SK-N-SH (cell line): ENCODE measurements around the gene TNIP3. TPM values are rescaled to one million over a fixed set of nuclear protein-coding genes. Genes with fewer than 3 reads are reported as not detected.

Source experiments
- CTCF ChIA-PET: fragments of 300-600, 350-600 bp; formaldehyde crosslinking; extraction: SDS; loops from one replicate; lab custom pipeline; 2021; lab: Yijun Ruan, JAX
- POLR2A ChIA-PET: fragments of 350-600 bp; sonication (Branson Sonifier 250); formaldehyde crosslinking; extraction: SDS; loops from one replicate; lab custom pipeline; 2020; ENCODE audit warnings: antibody characterized with exemption, inconsistent platforms; lab: Yijun Ruan, JAX
- DNase-seq: peaks from one replicate; pipeline ENCODE4 v3.0.0; 2012
- H2AFZ ChIP-seq: fragments of 200-600 bp; sonication (generic); 2 replicates; pipeline ENCODE4 v1.8.1; 2016; ENCODE audit warnings: antibody characterized with exemption, mild to moderate bottlenecking, low read depth
- H3F3A ChIP-seq: fragments of 200-600 bp; sonication (generic); replicated peaks from 2 replicates; pipeline ENCODE3; 2016; ENCODE audit warnings: antibody characterized with exemption, mild to moderate bottlenecking; ENCODE audit not compliant: insufficient read depth
- H3K27ac ChIP-seq, 2 experiments: fragments of 200-500 bp in 1 of 2; fragments of 200-600 bp in 1 of 2; sonication (Bioruptor generic) in 1 of 2; sonication (generic), shearing (Covaris generic) in 1 of 2; 2 replicates each; pipeline versions ENCODE4 v1.5.1 to v1.6.1; 2014 to 2016; ENCODE audit warnings: low read depth in 2 of 2, inconsistent platforms in 1 of 2, low read length in 1 of 2, mild to moderate bottlenecking in 1 of 2, mixed read lengths in 1 of 2
- H3K27me3 ChIP-seq: fragments of 200-600 bp; sonication (generic), shearing (Covaris generic); 2 replicates; pipeline ENCODE4 v1.6.1; 2016; ENCODE audit warnings: mixed run types; ENCODE audit not compliant: insufficient read depth
- H3K36me3 ChIP-seq, 2 experiments: fragments of 200-500 bp in 1 of 2; fragments of 200-600 bp in 1 of 2; sonication (Bioruptor generic) in 1 of 2; sonication (generic) in 1 of 2; replicated peaks in 1 of 2; 2 replicates each; pipeline versions ENCODE3 to v1.5.1; 2014 to 2016; ENCODE audit warnings: low read length in 1 of 2, mild to moderate bottlenecking in 1 of 2; ENCODE audit not compliant: insufficient read depth in 2 of 2, control insufficient read depth in 1 of 2
- H3K4me1 ChIP-seq, 2 experiments: fragments of 200-500 bp in 1 of 2; fragments of 200-600 bp in 1 of 2; sonication (Bioruptor generic) in 1 of 2; sonication (generic), shearing (Covaris generic) in 1 of 2; 2 replicates each; pipeline versions ENCODE4 v1.5.1 to v1.6.1; 2014 to 2016; ENCODE audit warnings: low read depth in 1 of 2, low read length in 1 of 2, mixed run types in 1 of 2; ENCODE audit not compliant: insufficient read depth in 2 of 2, control insufficient read depth in 1 of 2
- H3K4me2 ChIP-seq: fragments of 200-600 bp; sonication (generic), shearing (Covaris generic); 2 replicates; pipeline ENCODE4 v1.6.1; 2017; ENCODE audit warnings: mixed run types
- H3K4me3 ChIP-seq, 2 experiments: fragments of 200-500 bp in 1 of 2; fragments of 200-600 bp in 1 of 2; sonication (Bioruptor generic) in 1 of 2; sonication (generic), shearing (Covaris generic) in 1 of 2; 2 replicates each; pipeline versions ENCODE4 v1.5.1 to v1.8.1; 2014 to 2016; ENCODE audit warnings: low read depth in 2 of 2, inconsistent platforms in 1 of 2, low read length in 1 of 2, mild to moderate bottlenecking in 1 of 2, mixed read lengths in 1 of 2, moderate library complexity in 1 of 2
- H3K79me2 ChIP-seq: fragments of 200-600 bp; sonication (generic); 2 replicates; pipeline ENCODE4 v1.8.1; 2017; ENCODE audit warnings: mild to moderate bottlenecking; ENCODE audit not compliant: insufficient read depth
- H3K9ac ChIP-seq: fragments of 200-600 bp; sonication (generic); 2 replicates; pipeline ENCODE4 v1.6.1; 2017; ENCODE audit warnings: mixed run types
- H3K9me2 ChIP-seq: fragments of 200-600 bp; sonication (generic); 2 replicates; pipeline ENCODE4 v1.6.1; 2017; ENCODE audit warnings: mixed run types
- H3K9me3 ChIP-seq: fragments of 200-600 bp; sonication (generic); 2 replicates; pipeline ENCODE4 v1.6.1; 2017; ENCODE audit warnings: mixed run types, mild to moderate bottlenecking, moderate library complexity
- H4K20me1 ChIP-seq: fragments of 200-600 bp; sonication (generic); 2 replicates; pipeline ENCODE4 v1.6.1; 2017; ENCODE audit warnings: mild to moderate bottlenecking, mixed run types; ENCODE audit not compliant: insufficient read depth
- CHD2 ChIP-seq: fragments of 150-350 bp; IDR thresholded peaks from 2 replicates; pipeline ENCODE4 v1.6.1; 2018; ENCODE audit warnings: low read length; ENCODE audit not compliant: partially characterized antibody
- ELF1 ChIP-seq: IDR thresholded peaks from 2 replicates; pipeline ENCODE4 v1.4.0; 2012
- EP300 ChIP-seq, 2 experiments: IDR thresholded peaks; 2 replicates each; pipeline versions ENCODE4 v1.4.0 to v1.6.1; 2012; ENCODE audit warnings: borderline replicate concordance in 1 of 2, low read depth in 1 of 2, low read length in 1 of 2
- EZH2phosphoT487 ChIP-seq: fragments of 200-600 bp; sonication (generic); IDR thresholded peaks from 2 replicates; pipeline ENCODE4 v1.6.1; 2017; ENCODE audit warnings: low read depth, mixed run types, mild to moderate bottlenecking, antibody characterized with exemption, moderate library complexity, borderline replicate concordance
- FOSL2 ChIP-seq: IDR thresholded peaks from 2 replicates; pipeline ENCODE4 v1.4.0; 2012; ENCODE audit warnings: low read depth, mild to moderate bottlenecking, moderate library complexity, borderline replicate concordance
- FOXM1 ChIP-seq: IDR thresholded peaks from 2 replicates; pipeline ENCODE4 v1.4.0; 2012; ENCODE audit warnings: low read depth, mild to moderate bottlenecking
- GABPA ChIP-seq: IDR thresholded peaks from 2 replicates; pipeline ENCODE4 v1.4.0; 2012; ENCODE audit warnings: low read depth, mild to moderate bottlenecking
- GATA2 ChIP-seq: sonication (generic); formaldehyde crosslinking; IDR thresholded peaks from 2 replicates; pipeline ENCODE4 v1.5.0; 2020; ENCODE audit warnings: mild to moderate bottlenecking, missing genetic modification reagents
- IRF3 ChIP-seq: fragments of 150-350 bp; IDR thresholded peaks from 2 replicates; pipeline ENCODE4 v1.6.1; 2016; ENCODE audit warnings: mild to moderate bottlenecking, low read depth, low read length
- JUND ChIP-seq: IDR thresholded peaks from 2 replicates; pipeline ENCODE4 v1.4.0; 2012
- MEF2A ChIP-seq: IDR thresholded peaks from 2 replicates; pipeline ENCODE4 v1.4.0; 2012; ENCODE audit warnings: low read depth, borderline replicate concordance
- MXI1 ChIP-seq: IDR thresholded peaks from 2 replicates; pipeline ENCODE4 v1.6.1; 2012; ENCODE audit warnings: mild to moderate bottlenecking, low read depth, low read length, improper control_type of control experiment
- NFIC ChIP-seq: IDR thresholded peaks from 2 replicates; pipeline ENCODE4 v1.4.0; 2012; ENCODE audit warnings: borderline replicate concordance
- NRF1 ChIP-seq: IDR thresholded peaks from 2 replicates; pipeline ENCODE4 v1.6.1; 2012; ENCODE audit warnings: low read depth, mild to moderate bottlenecking, low read length
- PBX3 ChIP-seq: IDR thresholded peaks from 2 replicates; pipeline ENCODE4; 2012
- POLR2AphosphoS5 ChIP-seq: IDR thresholded peaks from 2 replicates; pipeline ENCODE4 v1.6.1; 2012; ENCODE audit warnings: low read depth, low read length
- RAD21 ChIP-seq: IDR thresholded peaks from 2 replicates; pipeline ENCODE4 v1.6.1; 2012; ENCODE audit warnings: mild to moderate bottlenecking, low read length
- SIN3A ChIP-seq: IDR thresholded peaks from 2 replicates; pipeline ENCODE4 v1.6.1; 2012; ENCODE audit warnings: low read depth, mild to moderate bottlenecking, low read length, moderate library complexity, borderline replicate concordance
- SMC3 ChIP-seq: IDR thresholded peaks from 2 replicates; pipeline ENCODE4 v1.6.1; 2012; ENCODE audit warnings: low read depth, low read length, improper control_type of control experiment
- TEAD4 ChIP-seq: IDR thresholded peaks from 2 replicates; pipeline ENCODE4 v1.4.0; 2012; ENCODE audit warnings: mild to moderate bottlenecking, borderline replicate concordance; ENCODE audit not compliant: insufficient read depth
- USF1 ChIP-seq: IDR thresholded peaks from 2 replicates; pipeline ENCODE4 v1.4.0; 2012; ENCODE audit warnings: low read depth, borderline replicate concordance
- USF2 ChIP-seq: fragments of 150-350 bp; IDR thresholded peaks from 2 replicates; pipeline ENCODE4 v1.6.1; 2017; ENCODE audit warnings: antibody characterized with exemption, low read length, low read depth, borderline replicate concordance
- YY1 ChIP-seq: IDR thresholded peaks from 2 replicates; pipeline ENCODE4 v1.4.0; 2012; ENCODE audit warnings: low read depth, mild to moderate bottlenecking
- WGBS: methylation state at CpG from one replicate; pipeline ENCODE4 v1.1.6; 2017; ENCODE audit warnings: low lambda C conversion rate; 5-methylcytosine and 5-hydroxymethylcytosine counted together
- polyA plus RNA-seq, 3 experiments: library from polyadenylated mRNA; depleted of rRNA; stranded (reverse); fragments of >200 nt; gene quantifications; 2 replicates each; pipeline ENCODE4 v1.2.3, GENCODE V29; 2012

The TNIP3 gene
- polyA plus RNA-seq, 1 of the 3 experiments (the other 2 are of a cell fraction), result 0.15 TPM

DNA sequence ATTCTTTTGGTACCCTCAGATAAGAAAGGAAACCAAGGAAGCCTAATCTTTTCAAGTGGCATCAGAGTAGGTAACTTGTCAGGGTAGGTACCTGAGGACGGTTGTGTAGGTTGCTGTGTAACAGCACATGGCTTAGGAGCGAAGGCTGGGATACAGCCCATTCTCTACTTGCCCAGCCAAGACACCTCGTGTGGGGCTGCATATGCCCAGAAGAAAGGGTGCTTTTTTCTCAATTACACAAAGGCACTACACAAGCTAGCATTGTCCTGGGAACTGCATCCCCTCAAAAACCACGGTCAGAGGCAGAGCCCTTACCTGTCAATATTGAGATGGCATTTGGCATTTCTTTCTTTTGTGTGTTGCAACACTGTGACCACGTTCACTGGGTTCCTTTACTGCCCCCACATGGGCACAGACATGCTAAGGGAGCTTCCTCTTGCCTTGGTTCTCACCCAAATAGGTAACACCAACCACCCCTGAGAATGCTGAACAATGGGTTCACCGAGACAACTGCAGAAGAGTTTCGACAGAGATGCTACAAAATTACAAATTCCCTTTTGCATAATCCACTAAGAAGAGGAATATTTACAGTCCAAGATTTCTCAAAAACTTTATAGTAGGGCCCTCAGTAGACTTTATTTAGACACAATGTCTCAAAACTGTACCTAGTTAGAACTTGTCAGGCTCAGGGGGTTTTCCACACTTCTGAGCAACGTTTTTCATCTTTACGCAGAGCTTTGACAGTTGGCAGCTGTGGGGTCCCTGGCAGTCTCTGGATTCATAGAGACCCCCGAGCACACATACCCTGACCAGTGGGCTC lies 35.8 kb upstream of the TNIP3 start:
- no peaks in the 10 kb centered on the region for H3K36me3 ChIP-seq
- H3K4me1 ChIP-seq, result no peaks in the 10 kb centered on the region
- 17% methylated on average over 8 of the region's 10 CpGs for WGBS
- CTCF ChIA-PET, result interaction anchor here (1.5 to 3.5 kb wide), 2 partner anchors 7 to 52 kb away, joined by 5 to 22 read pairs; no protein-coding TSS in a partner anchor
- POLR2A ChIA-PET, result no interaction called here
- H4K20me1 ChIP-seq, result no peaks in the 10 kb centered on the region
- no peak for DNase-seq
- no peaks in the 10 kb centered on the region for H3K79me2 ChIP-seq
- H3K27me3 ChIP-seq, result peaks cover 13% of the 10 kb centered on the region; the same call in 1 of the 2 replicates
- H3K9me2 ChIP-seq, result no peaks in the 10 kb centered on the region
- no peak overlapping the region for H3K27ac ChIP-seq
- no peaks in the 10 kb centered on the region for H3K9me3 ChIP-seq
- no peaks in the 10 kb centered on the region for H3F3A ChIP-seq
- no peak overlapping the region for H3K9ac ChIP-seq
- H2AFZ ChIP-seq, result no peak overlapping the region; the same call in 1 of the 2 replicates
- H3K4me3 ChIP-seq, result no peak overlapping the region
- no peak overlapping the region for H3K4me2 ChIP-seq
- TF ChIP-seq TEAD4 (no peak), EZH2phosphoT487 (no peak), CHD2 (no peak), FOSL2 (no peak), IRF3 (no peak), JUND (no peak), MEF2A (no peak), SMC3 (no peak), USF2 (no peak), GATA2 (CRISPR knock-in tag) (no peak), PBX3 (no peak), NRF1 (no peak), MXI1 (no peak)

GRCh38 chr4:121198251-121198650 lies 34.1 kb upstream of the TNIP3 start:
- no peak for TF ChIP-seq POLR2AphosphoS5
- no peak for TF ChIP-seq GABPA
- TF ChIP-seq NFIC, result no peak
- no peak for TF ChIP-seq ELF1
- TF ChIP-seq PBX3, result no peak
- no peak for TF ChIP-seq FOXM1
- TF ChIP-seq SIN3A, result no peak
- no peak for TF ChIP-seq USF1
- no peak for TF ChIP-seq EP300 (IDR thresholded peaks at IDR 0.05; ENCODE audit: borderline replicate concordance in 1 of 2, low read depth in 1 of 2, low read length in 1 of 2)
- TF ChIP-seq YY1, result no peak
- TF ChIP-seq EZH2phosphoT487, result no peak
- no peak for TF ChIP-seq MEF2A
- TF ChIP-seq TEAD4, result no peak
- no peak for TF ChIP-seq RAD21
- no peak for TF ChIP-seq NRF1
- TF ChIP-seq, all 33 proteins: peak for 0
- no peak overlapping the region for H3K4me3 ChIP-seq
- no peaks in the 10 kb centered on the region for H3K36me3 ChIP-seq
- H3K9me3 ChIP-seq, result no peaks in the 10 kb centered on the region
- H3K9ac ChIP-seq, result no peak overlapping the region
- no peaks in the 10 kb centered on the region for H3K79me2 ChIP-seq
- H3K27me3 ChIP-seq, result peaks cover 13% of the 10 kb centered on the region; the same call in 1 of the 2 replicates
- no peak overlapping the region for H3K4me2 ChIP-seq
- no peaks in the 10 kb centered on the region for H3K4me1 ChIP-seq
- no peak overlapping the region for H2AFZ ChIP-seq
- no peak overlapping the region for H3K27ac ChIP-seq
- ChIA-PET POLR2A (no interaction called here), CTCF (interaction anchor here (1.5 kb wide), 1 partner anchor 54 kb away, joined by 5 read pairs; no protein-coding TSS in a partner anchor)
- H4K20me1 ChIP-seq, result no peaks in the 10 kb centered on the region
- H3F3A ChIP-seq, result no peaks in the 10 kb centered on the region
- no peak for DNase-seq
- H3K9me2 ChIP-seq, result no peaks in the 10 kb centered on the region
